Immature natural killer cell (primary cell): Measurements from ENCODE around the gene GPX3. TPM values are rescaled to one million over a fixed set of nuclear protein-coding genes. Genes with fewer than 3 reads are reported as not detected.

ENCODE experiments used
- DNase-seq, 3 donors: peaks; one replicate each; pipeline ENCODE4 v3.0.0; 2022; ENCODE audit warnings: mixed read lengths in 1 of 3
- H3K27ac Mint-ChIP-seq, 6 donors: one replicate each; pipeline ENCODE4 v1.8.0; 2020; ENCODE audit warnings: mixed read lengths in 6 of 6, mild to moderate bottlenecking in 5 of 6, inconsistent platforms in 4 of 6, moderate library complexity in 3 of 6
- H3K27me3 Mint-ChIP-seq, 3 donors: one replicate each; pipeline ENCODE4 v1.8.0; 2020 to 2021; ENCODE audit warnings: low read depth in 3 of 3, mild to moderate bottlenecking in 3 of 3, mixed read lengths in 3 of 3, moderate library complexity in 3 of 3, inconsistent platforms in 1 of 3
- H3K36me3 Mint-ChIP-seq, 3 donors: one replicate each; pipeline ENCODE4 v1.8.0; 2020; ENCODE audit warnings: mixed read lengths in 3 of 3, inconsistent platforms in 2 of 3, mild to moderate bottlenecking in 2 of 3
- H3K4me1 Mint-ChIP-seq, 2 donors: one replicate each; pipeline ENCODE4 v1.8.0; 2020; ENCODE audit warnings: inconsistent platforms in 2 of 2, mild to moderate bottlenecking in 2 of 2, mixed read lengths in 2 of 2, moderate library complexity in 1 of 2
- H3K4me3 Mint-ChIP-seq, 5 donors: one replicate each; pipeline ENCODE4 v1.8.0; 2020; ENCODE audit warnings: mild to moderate bottlenecking in 5 of 5, mixed read lengths in 5 of 5, inconsistent platforms in 3 of 5, moderate library complexity in 3 of 5
- H3K9me3 Mint-ChIP-seq, 6 donors: one replicate each; pipeline ENCODE4 v1.8.0; 2020; ENCODE audit warnings: mild to moderate bottlenecking in 6 of 6, mixed read lengths in 6 of 6, inconsistent platforms in 4 of 6, moderate library complexity in 3 of 6
- polyA plus RNA-seq, 3 donors: library from polyadenylated mRNA; unstranded; fragments of 300-500 nt; fragmentation: Illumina TruSeq; gene quantifications; one replicate each; pipeline ENCODE4 v1.2.3, GENCODE V29; 2021

GPX3 gene
- polyA plus RNA-seq, 3 donors from 2014 or later = 0.96 TPM; not detected in 2

- peaks cover 21 to 24% of the 10 kb centered on the region in 2 donors for H3K4me1 Mint-ChIP-seq
- H3K36me3 Mint-ChIP-seq = peaks cover 3 to 18% (median 4%) of the 10 kb centered on the region in 3 donors
- peaks cover 0 to 2% (median under 1%) of the 10 kb centered on the region in 3 donors for H3K27me3 Mint-ChIP-seq
- DNase-seq = no peak
- no peaks in the 10 kb centered on the region for H3K9me3 Mint-ChIP-seq
- H3K27ac Mint-ChIP-seq = peak overlapping the region in 1 of 6 donors; percentile 22
- peak overlapping the region in 3 of 5 donors; percentile 13 to 48 (median 29) for H3K4me3 Mint-ChIP-seq
Observed at GRCh38 chr5:151021746-151022145, 1.4 kb downstream of the GPX3 start.

GRCh38 chr5:151022511-151023018 is 2.2 kb downstream of the GPX3 start:
- peak overlapping the region in 3 of 5 donors; percentile 1 to 31 (median 13) for H3K4me3 Mint-ChIP-seq
- H3K36me3 Mint-ChIP-seq = peaks cover 3 to 18% (median 4%) of the 10 kb centered on the region in 3 donors
- peaks cover 2% of the 10 kb centered on the region in 3 donors for H3K27me3 Mint-ChIP-seq
- no peak overlapping the region for H3K27ac Mint-ChIP-seq
- no peaks in the 10 kb centered on the region for H3K9me3 Mint-ChIP-seq
- no peak for DNase-seq
- peaks cover 21 to 24% of the 10 kb centered on the region in 2 donors for H3K4me1 Mint-ChIP-seq

- peaks cover 2% of the 10 kb centered on the region in 3 donors for H3K27me3 Mint-ChIP-seq
- no peak overlapping the region for H3K27ac Mint-ChIP-seq
- no peak overlapping the region for H3K4me3 Mint-ChIP-seq
- no peaks in the 10 kb centered on the region for H3K9me3 Mint-ChIP-seq
- DNase-seq = no peak
- H3K36me3 Mint-ChIP-seq = peaks cover 3 to 18% (median 4%) of the 10 kb centered on the region in 3 donors
- peaks cover 21 to 24% of the 10 kb centered on the region in 2 donors for H3K4me1 Mint-ChIP-seq
Observed at GRCh38 chr5:151023047-151023615, 2.7 kb downstream of the GPX3 start.

- H3K9me3 Mint-ChIP-seq = no peaks in the 10 kb centered on the region
- H3K4me3 Mint-ChIP-seq = no peak overlapping the region
- no peak for DNase-seq
- peaks cover 2% of the 10 kb centered on the region in 3 donors for H3K27me3 Mint-ChIP-seq
- H3K36me3 Mint-ChIP-seq = peaks cover 3 to 22% (median 4%) of the 10 kb centered on the region in 3 donors
- H3K27ac Mint-ChIP-seq = peak overlapping the region in 1 of 6 donors; percentile 31
- peaks cover 21 to 22% of the 10 kb centered on the region in 2 donors for H3K4me1 Mint-ChIP-seq
Observed at GRCh38 chr5:151023651-151024050, 3.3 kb downstream of the GPX3 start.

- no peaks in the 10 kb centered on the region for H3K9me3 Mint-ChIP-seq
- peaks cover 13 to 15% of the 10 kb centered on the region in 2 donors for H3K4me1 Mint-ChIP-seq
- peaks cover 2 to 4% (median 2%) of the 10 kb centered on the region in 3 donors for H3K27me3 Mint-ChIP-seq
- H3K36me3 Mint-ChIP-seq = peaks cover 3 to 29% (median 7%) of the 10 kb centered on the region in 3 donors
- no peak for DNase-seq
- no peak overlapping the region for H3K4me3 Mint-ChIP-seq
- H3K27ac Mint-ChIP-seq = no peak overlapping the region
Observed at GRCh38 chr5:151024440-151025249, 4.3 kb downstream of the GPX3 start.

- peaks cover 3 to 32% (median 7%) of the 10 kb centered on the region in 3 donors for H3K36me3 Mint-ChIP-seq
- H3K9me3 Mint-ChIP-seq = no peaks in the 10 kb centered on the region
- no peak overlapping the region for H3K4me3 Mint-ChIP-seq
- no peak overlapping the region for H3K27ac Mint-ChIP-seq
- peaks cover 2 to 4% (median 2%) of the 10 kb centered on the region in 3 donors for H3K27me3 Mint-ChIP-seq
- H3K4me1 Mint-ChIP-seq = peaks cover 10 to 11% of the 10 kb centered on the region in 2 donors
- no peak for DNase-seq
Observed at GRCh38 chr5:151025250-151025606, 4.8 kb downstream of the GPX3 start.

- Mint-ChIP-seq H3K9me3 (no peaks in the 10 kb centered on the region), H3K27me3 (peaks cover 2 to 4% (median 4%) of the 10 kb centered on the region in 3 donors), H3K4me3 (no peak overlapping the region), H3K4me1 (peaks cover 2 to 3% of the 10 kb centered on the region in 2 donors), H3K36me3 (peaks cover 3 to 36% (median 7%) of the 10 kb centered on the region in 3 donors), H3K27ac (peak overlapping the region in 2 of 6 donors; percentile 3 to 43)
- no peak for DNase-seq
Observed at GRCh38 chr5:151026088-151026487, 5.7 kb downstream of the GPX3 start.

GRCh38 chr5:151026679-151027078 is 6.3 kb downstream of the GPX3 start:
- Mint-ChIP-seq H3K27me3 (peaks cover 2 to 4% (median 4%) of the 10 kb centered on the region in 3 donors), H3K27ac (no peak overlapping the region), H3K4me1 (peaks cover 0 to 2% of the 10 kb centered on the region in 2 donors), H3K4me3 (no peak overlapping the region), H3K9me3 (no peaks in the 10 kb centered on the region), H3K36me3 (peaks cover 3 to 38% (median 9%) of the 10 kb centered on the region in 3 donors)
- no peak for DNase-seq

- peaks cover 2 to 4% (median 4%) of the 10 kb centered on the region in 3 donors for H3K27me3 Mint-ChIP-seq
- H3K4me1 Mint-ChIP-seq = no peaks in the 10 kb centered on the region
- H3K4me3 Mint-ChIP-seq = no peak overlapping the region
- peak overlapping the region in 1 of 6 donors; percentile 22 for H3K27ac Mint-ChIP-seq
- no peak for DNase-seq
- no peaks in the 10 kb centered on the region for H3K9me3 Mint-ChIP-seq
- H3K36me3 Mint-ChIP-seq = peaks cover 9 to 35% (median 12%) of the 10 kb centered on the region in 3 donors
Observed at GRCh38 chr5:151027961-151028479, 7.6 kb downstream of the GPX3 start.

- Mint-ChIP-seq H3K9me3 (no peaks in the 10 kb centered on the region), H3K4me3 (no peak overlapping the region), H3K36me3 (peaks cover 9 to 36% (median 13%) of the 10 kb centered on the region in 3 donors), H3K27me3 (peaks cover 2 to 4% (median 4%) of the 10 kb centered on the region in 3 donors), H3K4me1 (no peaks in the 10 kb centered on the region), H3K27ac (no peak overlapping the region)
- DNase-seq = no peak
Observed at GRCh38 chr5:151028717-151029116, 8.3 kb downstream of the GPX3 start.

- H3K9me3 Mint-ChIP-seq = no peaks in the 10 kb centered on the region
- H3K36me3 Mint-ChIP-seq = peaks cover 15 to 43% (median 20%) of the 10 kb centered on the region in 3 donors
- H3K27me3 Mint-ChIP-seq = peaks cover 2 to 7% (median 6%) of the 10 kb centered on the region in 3 donors
- no peak overlapping the region for H3K4me3 Mint-ChIP-seq
- DNase-seq = no peak
- H3K4me1 Mint-ChIP-seq = no peaks in the 10 kb centered on the region
- peak overlapping the region in 1 of 6 donors; percentile 43 for H3K27ac Mint-ChIP-seq
Observed at GRCh38 chr5:151029179-151030055, 9.0 kb downstream of the GPX3 start.

- H3K27ac Mint-ChIP-seq = no peak overlapping the region
- no peaks in the 10 kb centered on the region for H3K9me3 Mint-ChIP-seq
- no peak overlapping the region for H3K4me3 Mint-ChIP-seq
- no peak for DNase-seq
- no peaks in the 10 kb centered on the region for H3K4me1 Mint-ChIP-seq
- H3K27me3 Mint-ChIP-seq = peaks cover 2 to 7% (median 6%) of the 10 kb centered on the region in 3 donors
- peaks cover 13 to 49% (median 22%) of the 10 kb centered on the region in 3 donors for H3K36me3 Mint-ChIP-seq
Observed at GRCh38 chr5:151030056-151030336, 9.6 kb downstream of the GPX3 start.

- H3K9me3 Mint-ChIP-seq = no peaks in the 10 kb centered on the region
- H3K27ac Mint-ChIP-seq = no peak overlapping the region
- H3K36me3 Mint-ChIP-seq = peaks cover 13 to 50% (median 22%) of the 10 kb centered on the region in 3 donors
Observed at GRCh38 chr5:151030379-151030778, 10.0 kb downstream of the GPX3 start.

More at GRCh38 chr5:151030379-151030778, 10.0 kb downstream of the GPX3 start:
- H3K4me1 Mint-ChIP-seq = no peaks in the 10 kb centered on the region
- H3K27me3 Mint-ChIP-seq = peaks cover 2 to 7% (median 6%) of the 10 kb centered on the region in 3 donors
- H3K4me3 Mint-ChIP-seq = no peak overlapping the region
- DNase-seq = no peak
